Stimulated activated CD4-positive, alpha-beta T cell treated with anti-CD3 and anti-CD28 coated beads, Interleukin-15, amount 100 ng/mL, for 24 hours (primary cell): Measurements from ENCODE around the gene TRIM31.

ENCODE experiments used
- DNase-seq: peaks from one replicate; pipeline ENCODE4 v3.0.0-alpha.2; 2020

Gene TRIM31

GRCh38 chr6:30074331-30075093 is 38.4 kb downstream of the TRIM31 start:
- peak; percentile 14 for DNase-seq

GRCh38 chr6:30073489-30074235 is 39.2 kb downstream of the TRIM31 start:
- no peak for DNase-seq

- DNase-seq, result no peak
Measured at GRCh38 chr6:30071858-30072257, 41.0 kb downstream of the TRIM31 start.

DNA sequence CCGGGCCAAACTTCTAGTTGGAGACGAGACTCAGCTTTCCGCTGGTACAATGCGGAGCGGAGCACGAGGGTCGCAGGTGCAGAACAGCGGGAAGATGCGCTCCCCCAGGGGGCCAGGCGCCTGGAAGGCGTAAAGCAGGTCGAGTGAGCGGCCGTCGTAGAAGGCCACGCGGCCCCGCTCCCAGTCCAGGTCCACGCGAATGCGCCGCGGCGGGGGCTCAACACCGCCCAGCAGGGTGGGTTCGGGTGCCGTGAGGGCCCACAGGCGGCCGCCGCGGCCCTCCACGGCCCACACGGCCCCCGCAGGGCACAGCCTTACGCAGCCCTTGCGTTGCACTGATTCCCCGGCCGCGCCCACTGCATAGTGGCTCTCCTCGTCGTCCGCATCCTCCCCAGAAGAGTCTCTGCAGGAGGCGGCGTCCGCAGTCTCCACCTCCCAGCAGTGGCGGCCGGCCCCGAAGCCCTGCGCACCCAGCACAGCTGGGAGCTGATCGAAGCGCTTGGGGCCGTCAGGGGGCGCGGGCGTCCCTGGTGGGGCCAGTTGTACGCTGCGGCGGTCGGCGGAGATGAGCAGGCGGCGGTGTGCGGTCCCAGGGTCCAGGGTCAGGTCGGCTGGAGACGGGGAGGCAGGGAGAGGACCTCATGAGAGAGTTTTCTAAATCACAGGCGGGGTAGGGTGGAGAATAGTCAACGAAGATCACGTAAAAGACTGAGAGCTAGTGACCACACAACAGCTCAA is 41.6 kb downstream of the TRIM31 start:
- peak; percentile 18 for DNase-seq

GRCh38 chr6:30067460-30068139 is 45.3 kb downstream of the TRIM31 start:
- no peak for DNase-seq

GRCh38 chr6:30066577-30067459 is 46.1 kb downstream of the TRIM31 start, which contains the start of gene PPP1R11:
Gene PPP1R11, plus strand, starts transcription at chr6:30067198. Its CDS starts 213 bp downstream, at chr6:30067411.
- DNase-seq, result peak; percentile 99

- DNase-seq, result no peak
Measured at GRCh38 chr6:30066082-30066481, 46.8 kb downstream of the TRIM31 start.

- no peak for DNase-seq
Measured at GRCh38 chr6:30063315-30063714, 49.6 kb downstream of the TRIM31 start.

DNA sequence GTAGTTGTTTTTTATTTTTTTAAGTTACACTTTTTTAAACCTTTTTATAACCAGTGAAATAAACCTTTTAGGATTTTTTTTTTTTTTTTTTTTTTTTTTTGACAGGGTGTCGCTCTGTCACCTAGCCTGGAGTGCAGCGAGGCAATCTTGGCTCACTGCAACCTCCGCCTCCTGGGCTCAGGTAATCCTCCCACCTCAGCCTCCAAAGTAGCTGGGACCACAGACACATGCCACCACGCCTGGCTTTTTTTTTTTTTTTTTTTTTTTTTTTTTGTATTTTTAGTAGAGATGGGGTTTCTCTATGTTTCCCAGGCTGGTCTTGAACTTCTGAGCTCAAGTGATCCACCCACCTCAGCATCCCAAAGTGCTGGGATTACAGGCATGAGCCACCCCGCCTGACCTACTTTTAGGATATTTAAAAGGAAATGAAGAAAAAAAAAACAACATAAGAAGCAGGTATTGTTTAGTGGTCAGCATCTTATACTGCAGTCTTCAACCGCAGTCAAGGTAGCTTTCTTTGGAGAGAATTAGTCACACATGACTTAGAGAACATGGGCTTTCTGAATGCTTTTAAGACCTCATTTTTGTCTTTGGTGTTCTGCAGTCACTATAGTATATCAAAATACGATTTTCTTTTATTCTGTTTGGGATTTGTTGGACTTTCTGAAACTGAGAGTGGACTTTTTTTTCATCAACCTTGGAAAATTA is 50.3 kb downstream of the TRIM31 start:
- DNase-seq, result no peak

DNA sequence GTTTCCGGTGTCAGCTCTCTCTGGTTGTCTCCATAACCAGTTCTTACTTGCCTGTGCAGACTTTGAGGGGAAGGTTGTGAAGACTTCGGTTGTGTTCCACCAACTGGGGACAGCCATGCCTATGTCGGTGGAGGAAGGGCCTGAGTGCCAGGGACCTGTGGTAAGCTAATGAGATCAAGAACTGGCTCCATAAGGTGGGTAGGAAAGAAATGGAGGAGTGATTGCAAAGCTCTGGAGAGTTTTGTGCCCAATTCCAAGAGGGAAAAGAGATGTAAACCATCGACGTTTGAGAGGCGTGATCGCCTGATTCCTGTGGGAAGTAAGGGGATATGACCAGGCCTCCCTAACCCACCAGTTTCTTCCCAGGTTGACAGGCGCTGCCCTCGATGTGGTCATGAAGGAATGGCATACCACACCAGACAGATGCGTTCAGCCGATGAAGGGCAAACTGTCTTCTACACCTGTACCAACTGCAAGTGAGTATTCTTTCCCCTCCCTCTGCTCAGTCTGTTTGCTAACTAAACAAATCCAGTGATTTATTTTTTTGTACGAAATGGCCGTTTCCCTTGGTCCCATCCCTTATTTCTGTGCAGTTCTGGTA is 50.9 kb downstream of the TRIM31 start:
- DNase-seq, result no peak

DNA sequence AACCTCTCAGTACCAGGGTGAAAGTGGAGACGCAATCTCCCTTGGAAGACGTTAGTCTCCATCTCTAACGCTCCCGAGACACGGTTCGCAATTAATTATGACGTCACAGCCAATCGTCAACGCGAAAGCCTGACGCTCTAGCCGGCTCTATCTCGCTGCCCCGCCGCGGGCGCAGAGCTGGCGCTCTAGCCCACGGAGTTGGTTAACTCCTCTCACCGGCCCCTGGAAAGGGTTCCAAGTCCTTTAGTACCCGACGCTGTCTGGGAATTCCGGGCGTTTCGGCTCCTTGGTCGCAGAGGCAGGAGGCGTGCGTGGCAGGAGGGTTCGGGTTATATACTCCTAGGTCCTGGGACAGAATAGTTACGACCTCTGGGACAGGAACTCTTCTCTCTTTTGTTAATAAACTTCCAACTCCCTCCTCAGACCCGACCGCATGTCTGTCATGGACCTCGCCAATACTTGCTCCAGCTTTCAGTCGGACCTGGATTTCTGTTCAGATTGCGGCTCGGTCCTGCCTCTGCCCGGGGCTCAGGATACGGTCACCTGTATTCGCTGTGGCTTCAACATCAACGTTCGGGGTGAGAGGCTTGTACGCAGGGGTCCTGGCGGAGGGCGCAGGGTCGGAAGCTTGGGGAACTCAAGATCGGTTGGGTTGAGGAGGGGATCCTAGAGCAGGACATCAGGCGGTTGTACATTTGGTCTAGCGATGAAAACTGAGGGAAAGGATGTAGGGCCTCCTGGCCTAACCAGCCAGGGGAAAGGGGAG is 51.6 kb downstream of the TRIM31 start, which contains the start of gene POLR1H:
Gene POLR1H, plus strand, starts transcription at position 174 of the 766 bp plus-strand sequence. Its CDS starts 260 bp downstream, at position 434.
- peak; percentile 89 for DNase-seq

- DNase-seq, result peak; percentile 51
Measured at GRCh38 chr6:30060606-30061091, 52.2 kb downstream of the TRIM31 start.

DNA sequence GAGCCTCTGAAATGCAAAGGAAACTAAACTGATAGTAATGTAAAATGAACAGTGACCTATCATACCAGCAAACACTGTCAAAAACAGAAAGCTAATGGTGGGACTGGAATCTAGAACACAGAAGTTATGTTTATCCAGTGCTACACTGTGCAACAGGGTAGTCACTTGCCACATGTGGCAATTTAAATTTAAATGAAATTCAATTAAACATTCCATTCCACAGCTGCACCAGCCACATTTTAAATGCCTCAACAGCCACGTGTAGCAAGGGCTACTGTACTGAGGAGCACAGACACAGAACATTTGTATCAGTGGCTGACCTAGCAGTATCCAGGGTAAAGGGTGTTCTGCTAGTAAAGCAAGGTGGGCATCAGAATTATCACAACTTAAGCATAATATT is 57.4 kb downstream of the TRIM31 start:
- DNase-seq, result no peak

GRCh38 chr6:30053682-30054081 is 59.2 kb downstream of the TRIM31 start:
- no peak for DNase-seq
